Astrocyte of the spinal cord (primary cell): ENCODE results near the gene SH3BP5.

Experiments used
- DNase-seq: peaks from one replicate; pipeline ENCODE4 v3.0.0; 2011; ENCODE audit warnings: low read depth, low spot score
- H3K4me3 ChIP-seq: 2 replicates; pipeline ENCODE4 v1.5.1; 2011; ENCODE audit warnings: low read depth, mild to moderate bottlenecking, low read length, moderate library complexity
- in situ Hi-C: cut with HindIII; loops from 2 replicates; pipeline ENCODE4 v1.10.0; 2017; ENCODE audit warnings: low sequenced_read_pairs
- TF ChIP-seq, protein P1 (sequence below): IDR thresholded peaks from 2 replicates; pipeline ENCODE4 v1.5.1; 2012; ENCODE audit warnings: low read depth, mild to moderate bottlenecking, low read length, inconsistent platforms

The SH3BP5 gene

DNA sequence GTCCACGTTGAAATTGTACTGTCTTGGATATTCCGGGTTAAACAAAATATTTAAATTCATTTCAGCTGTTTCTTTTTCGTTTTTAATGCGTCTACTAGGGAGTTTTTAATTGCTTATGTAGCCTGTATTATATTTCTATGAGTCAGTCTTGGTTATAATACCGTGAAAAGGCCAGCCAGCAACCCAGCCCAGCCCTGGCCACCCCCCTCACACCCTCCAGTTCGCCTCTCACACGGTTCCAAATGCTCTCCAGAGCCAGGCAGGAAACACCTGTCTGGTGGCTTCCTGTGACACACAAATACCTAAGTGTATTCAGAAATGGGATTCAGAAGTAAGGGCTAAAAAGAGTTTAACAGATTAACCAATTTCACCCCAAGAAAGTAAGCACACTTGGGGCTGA lies 4.4 kb downstream of the SH3BP5 start:
- DNase-seq, result no peak
- TF ChIP-seq, protein P1, sequence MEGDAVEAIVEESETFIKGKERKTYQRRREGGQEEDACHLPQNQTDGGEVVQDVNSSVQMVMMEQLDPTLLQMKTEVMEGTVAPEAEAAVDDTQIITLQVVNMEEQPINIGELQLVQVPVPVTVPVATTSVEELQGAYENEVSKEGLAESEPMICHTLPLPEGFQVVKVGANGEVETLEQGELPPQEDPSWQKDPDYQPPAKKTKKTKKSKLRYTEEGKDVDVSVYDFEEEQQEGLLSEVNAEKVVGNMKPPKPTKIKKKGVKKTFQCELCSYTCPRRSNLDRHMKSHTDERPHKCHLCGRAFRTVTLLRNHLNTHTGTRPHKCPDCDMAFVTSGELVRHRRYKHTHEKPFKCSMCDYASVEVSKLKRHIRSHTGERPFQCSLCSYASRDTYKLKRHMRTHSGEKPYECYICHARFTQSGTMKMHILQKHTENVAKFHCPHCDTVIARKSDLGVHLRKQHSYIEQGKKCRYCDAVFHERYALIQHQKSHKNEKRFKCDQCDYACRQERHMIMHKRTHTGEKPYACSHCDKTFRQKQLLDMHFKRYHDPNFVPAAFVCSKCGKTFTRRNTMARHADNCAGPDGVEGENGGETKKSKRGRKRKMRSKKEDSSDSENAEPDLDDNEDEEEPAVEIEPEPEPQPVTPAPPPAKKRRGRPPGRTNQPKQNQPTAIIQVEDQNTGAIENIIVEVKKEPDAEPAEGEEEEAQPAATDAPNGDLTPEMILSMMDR, result no peak
- in situ Hi-C loops, result no loop called here
- H3K4me3 ChIP-seq, result no peak overlapping the region

DNA sequence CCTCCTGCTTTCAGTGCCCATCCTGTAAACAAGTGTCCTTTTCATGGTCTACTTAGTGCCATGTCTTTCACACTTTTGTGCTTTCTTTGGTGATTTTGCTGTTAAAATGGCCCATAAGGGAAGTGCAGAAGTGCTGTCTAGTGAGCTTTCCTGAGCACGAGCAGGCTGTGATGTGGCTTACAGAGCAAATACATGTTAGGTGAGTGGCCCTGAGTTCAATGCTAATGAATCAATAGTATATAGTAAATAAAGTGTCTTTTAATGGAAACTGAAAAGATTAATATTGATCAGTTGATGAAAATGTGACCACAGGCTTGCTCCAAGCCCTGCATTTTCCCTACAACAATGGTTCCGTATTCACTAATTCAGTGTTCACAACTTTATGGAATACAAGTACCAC lies 5.7 kb downstream of the SH3BP5 start:
- TF ChIP-seq, protein P1, result no peak
- in situ Hi-C loops, result no loop called here
- DNase-seq, result no peak
- no peak overlapping the region for H3K4me3 ChIP-seq

GRCh38 chr3:15326037-15326436 lies 6.3 kb downstream of the SH3BP5 start:
- TF ChIP-seq, protein P1, result no peak

DNA sequence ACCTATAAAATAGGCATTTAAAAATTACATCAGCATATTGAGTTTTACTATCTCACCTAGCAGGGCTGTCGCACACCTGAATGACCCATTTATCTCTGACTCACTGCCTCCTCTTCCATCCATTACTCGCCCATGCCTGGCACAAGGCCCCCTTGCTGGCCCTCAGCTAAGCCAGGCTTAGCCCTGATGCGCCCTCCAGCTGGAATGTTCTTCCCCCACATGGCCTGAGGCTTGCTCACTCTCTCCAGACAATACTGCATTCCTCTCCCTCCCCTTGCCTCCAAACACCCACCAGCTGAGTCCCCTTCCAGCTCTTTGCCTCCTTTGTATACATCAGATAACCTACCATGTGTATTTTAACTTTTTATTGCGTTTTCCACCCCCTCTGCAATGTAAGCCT lies 7.2 kb downstream of the SH3BP5 start:
- peak; percentile 53 for DNase-seq
- no peak overlapping the region for H3K4me3 ChIP-seq
- in situ Hi-C loops, result no loop called here
- TF ChIP-seq, protein P1, result no peak

More at GRCh38 chr3:15326037-15326436, 6.3 kb downstream of the SH3BP5 start:
- in situ Hi-C loops, result no loop called here
- no peak for DNase-seq
- no peak overlapping the region for H3K4me3 ChIP-seq

DNA sequence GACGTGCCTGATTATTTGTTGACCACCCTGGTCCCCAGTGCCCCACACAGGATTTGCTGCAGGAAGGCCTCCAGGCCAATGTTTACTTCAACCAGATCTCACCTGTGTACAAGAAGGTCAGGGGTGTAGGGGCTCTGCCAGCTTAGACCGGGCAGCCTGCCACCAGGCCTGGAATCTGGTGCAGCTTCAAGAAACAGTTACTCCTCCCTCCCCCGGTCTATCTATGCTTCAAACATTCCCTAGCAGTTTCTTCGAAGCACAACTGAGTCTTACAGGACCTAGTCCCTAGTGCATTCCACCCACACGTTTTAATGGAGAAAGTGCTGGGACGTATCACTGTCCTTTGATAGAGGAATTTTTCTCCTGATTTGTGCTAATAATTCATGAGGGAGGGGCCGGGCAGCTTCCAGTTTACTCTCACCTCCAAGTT lies 8.0 kb downstream of the SH3BP5 start:
- no peak overlapping the region for H3K4me3 ChIP-seq
- no peak for DNase-seq
- TF ChIP-seq, protein P1, result no peak
- in situ Hi-C loops, result no loop called here

GRCh38 chr3:15323063-15323462 lies 9.3 kb downstream of the SH3BP5 start:
- DNase-seq, result no peak
- no peak overlapping the region for H3K4me3 ChIP-seq
- in situ Hi-C loops, result no loop called here
- TF ChIP-seq, protein P1, result no peak

- H3K4me3 ChIP-seq, result no peak overlapping the region
- DNase-seq, result no peak
- TF ChIP-seq, protein P1, result no peak
- in situ Hi-C loops, result no loop called here
Measured at GRCh38 chr3:15321349-15321748, 11.0 kb downstream of the SH3BP5 start.
